ENCODE results near the gene PPP1R14B. TPM values are rescaled to one million over a fixed set of nuclear protein-coding genes. Genes with fewer than 3 reads are reported as not detected.
A peak's percentile ranks its signal among the peaks of the same experiment; 100 is the strongest.

PPP1R14B gene
- total and polyA plus RNA-seq, 2 of the 13 experiments (the other 11 are each of a cell fraction or from before 2014, with no cell fraction given), result 110 to 148 TPM

- TF ChIP-seq ZBED4 (CRISPR knock-in tag; IDR thresholded peaks at IDR 0.05; ENCODE audit: borderline replicate concordance), result peak; percentile 82; the same call in 1 of the 2 replicates
- TF ChIP-seq ZFP41 (CRISPR knock-in tag; IDR thresholded peaks at IDR 0.05; ENCODE audit: borderline replicate concordance), result no peak
- no peak for TF ChIP-seq MTA3 (CRISPR knock-in tag; IDR thresholded peaks at IDR 0.05)
- TF ChIP-seq DNMT1 (CRISPR knock-in tag; IDR thresholded peaks at IDR 0.05), result 0 out of 2 replicates have a peak, but pooled peaks have one; percentile 43
- TF ChIP-seq ZNF556 (CRISPR knock-in tag; IDR thresholded peaks at IDR 0.05; ENCODE audit: borderline replicate concordance), result no peak; the same call in 1 of the 2 replicates
- TF ChIP-seq GABPB1 (CRISPR knock-in tag; IDR thresholded peaks at IDR 0.05), result peak; percentile 91
- peak; percentile 83 for TF ChIP-seq HCFC1 (IDR thresholded peaks at IDR 0.05; ENCODE audit: low read depth, low read length)
- no peak; the same call in 1 of the 2 replicates for TF ChIP-seq KAT7 (CRISPR knock-in tag; IDR thresholded peaks at IDR 0.05; ENCODE audit: borderline replicate concordance)
- no peak for TF ChIP-seq FOXJ3 (CRISPR knock-in tag; IDR thresholded peaks at IDR 0.05; ENCODE audit: borderline replicate concordance)
- no peak for TF ChIP-seq USF2 (IDR thresholded peaks at IDR 0.05; ENCODE audit: low read depth, low read length)
- TF ChIP-seq USF2 (CRISPR knock-in tag; IDR thresholded peaks at IDR 0.05; ENCODE audit: borderline replicate concordance), result 0 out of 2 replicates have a peak, but pooled peaks have one; percentile 30
- peak; percentile 12; the same call in 1 of the 2 replicates for TF ChIP-seq HNF4G (IDR thresholded peaks at IDR 0.05; ENCODE audit: borderline replicate concordance, low read depth, low read length)
- no peak for TF ChIP-seq HNF4G (CRISPR knock-in tag; IDR thresholded peaks at IDR 0.05; ENCODE audit: borderline replicate concordance, low read depth)
- no peak for TF ChIP-seq KLF11 (CRISPR knock-in tag; IDR thresholded peaks at IDR 0.05)
- TF ChIP-seq ZHX2 (IDR thresholded peaks at IDR 0.05; ENCODE audit: low read depth), result peak; percentile 36; the same call in 1 of the 2 replicates
- 0 out of 2 replicates have a peak, but pooled peaks have one; percentile 17 for TF ChIP-seq ZHX2 (CRISPR knock-in tag; IDR thresholded peaks at IDR 0.05; ENCODE audit: borderline replicate concordance)
- peak; percentile 83; the same call in 1 of the 2 replicates for TF ChIP-seq ZNF572 (CRISPR knock-in tag; IDR thresholded peaks at IDR 0.05)
Measured at GRCh38 chr11:64246871-64247728, at the start of gene PPP1R14B (continued).

Measured in HepG2 (cell line).